ENCODE measurements around the gene MAT2B. TPM values are rescaled to one million over a fixed set of nuclear protein-coding genes. Genes with fewer than 3 reads are reported as not detected.

The MAT2B gene
- total RNA-seq, 1 experiment from 2014 or later = 72.5 TPM

- Histone ChIP-seq H3K4me1 (ENCODE audit: low read length) (no peaks in the 10 kb centered on the region), H3K9me2 (replicated peaks; ENCODE audit: insufficient read depth, low read length) (no peaks in the 10 kb centered on the region), H3K36me3 (ENCODE audit: insufficient read depth, low read length) (no peaks in the 10 kb centered on the region), H3K79me2 (ENCODE audit: low read length) (no peaks in the 10 kb centered on the region), H3K9me3 (ENCODE audit: low read length) (no peaks in the 10 kb centered on the region), H2AFZ (ENCODE audit: low read length) (no peak overlapping the region), H3K4me3 (ENCODE audit: low read length) (no peak overlapping the region), H3K9ac (ENCODE audit: low read length) (no peak overlapping the region), H4K20me1 (ENCODE audit: insufficient read depth, low read depth, low read length) (0 out of 2 replicates have a peak, but pooled peaks cover 4% of the 10 kb centered on the region), H3K4me2 (ENCODE audit: low read depth, low read length, poor library complexity, severe bottlenecking) (no peak overlapping the region), H3K27ac (ENCODE audit: low read length) (no peak overlapping the region), H3K27me3 (ENCODE audit: low read length) (no peaks in the 10 kb centered on the region)
- DNase-seq = no peak
Measured at GRCh38 chr5:163565492-163565891, 60.1 kb downstream of the MAT2B start.

- H3K4me3 ChIP-seq (ENCODE audit: low read length) = no peak overlapping the region
- 0 out of 2 replicates have a peak overlapping the region, but pooled peaks have one; percentile 18 for H2AFZ ChIP-seq (ENCODE audit: low read length)
- H3K4me1 ChIP-seq (ENCODE audit: low read length) = no peaks in the 10 kb centered on the region
- no peak for DNase-seq
- no peaks in the 10 kb centered on the region for H3K9me3 ChIP-seq (ENCODE audit: low read length)
- H3K27me3 ChIP-seq (ENCODE audit: low read length) = no peaks in the 10 kb centered on the region
- H3K79me2 ChIP-seq (ENCODE audit: low read length) = no peaks in the 10 kb centered on the region
- no peaks in the 10 kb centered on the region for H3K9me2 ChIP-seq (replicated peaks; ENCODE audit: insufficient read depth, low read length)
- H3K27ac ChIP-seq (ENCODE audit: low read length) = no peak overlapping the region
- 0 out of 2 replicates have a peak, but pooled peaks cover 4% of the 10 kb centered on the region for H4K20me1 ChIP-seq (ENCODE audit: insufficient read depth, low read depth, low read length)
- no peaks in the 10 kb centered on the region for H3K36me3 ChIP-seq (ENCODE audit: insufficient read depth, low read length)
- no peak overlapping the region for H3K9ac ChIP-seq (ENCODE audit: low read length)
- H3K4me2 ChIP-seq (ENCODE audit: low read depth, low read length, poor library complexity, severe bottlenecking) = no peak overlapping the region
Measured at GRCh38 chr5:163565931-163566608, 60.7 kb downstream of the MAT2B start.

GRCh38 chr5:163566678-163567077 lies 61.3 kb downstream of the MAT2B start:
- Histone ChIP-seq H4K20me1 (ENCODE audit: insufficient read depth, low read depth, low read length) (0 out of 2 replicates have a peak, but pooled peaks cover 4% of the 10 kb centered on the region), H3K27ac (ENCODE audit: low read length) (no peak overlapping the region), H2AFZ (ENCODE audit: low read length) (no peak overlapping the region), H3K36me3 (ENCODE audit: insufficient read depth, low read length) (no peaks in the 10 kb centered on the region), H3K9me2 (replicated peaks; ENCODE audit: insufficient read depth, low read length) (no peaks in the 10 kb centered on the region), H3K4me1 (ENCODE audit: low read length) (no peaks in the 10 kb centered on the region), H3K27me3 (ENCODE audit: low read length) (no peaks in the 10 kb centered on the region), H3K9me3 (ENCODE audit: low read length) (no peaks in the 10 kb centered on the region), H3K4me2 (ENCODE audit: low read depth, low read length, poor library complexity, severe bottlenecking) (no peak overlapping the region), H3K9ac (ENCODE audit: low read length) (no peak overlapping the region), H3K79me2 (ENCODE audit: low read length) (no peaks in the 10 kb centered on the region), H3K4me3 (ENCODE audit: low read length) (no peak overlapping the region)
- no peak for DNase-seq

GRCh38 chr5:163567811-163568210 lies 62.4 kb downstream of the MAT2B start:
- H3K9me2 ChIP-seq (replicated peaks; ENCODE audit: insufficient read depth, low read length) = no peaks in the 10 kb centered on the region
- no peak overlapping the region for H3K4me3 ChIP-seq (ENCODE audit: low read length)
- no peak overlapping the region for H2AFZ ChIP-seq (ENCODE audit: low read length)
- no peaks in the 10 kb centered on the region for H3K36me3 ChIP-seq (ENCODE audit: insufficient read depth, low read length)
- no peak overlapping the region for H3K9ac ChIP-seq (ENCODE audit: low read length)
- no peak for DNase-seq
- no peaks in the 10 kb centered on the region for H3K4me1 ChIP-seq (ENCODE audit: low read length)
- H4K20me1 ChIP-seq (ENCODE audit: insufficient read depth, low read depth, low read length) = 0 out of 2 replicates have a peak, but pooled peaks cover 4% of the 10 kb centered on the region
- H3K27me3 ChIP-seq (ENCODE audit: low read length) = no peaks in the 10 kb centered on the region
- H3K79me2 ChIP-seq (ENCODE audit: low read length) = no peaks in the 10 kb centered on the region
- H3K27ac ChIP-seq (ENCODE audit: low read length) = no peak overlapping the region
- H3K9me3 ChIP-seq (ENCODE audit: low read length) = no peaks in the 10 kb centered on the region
- no peak overlapping the region for H3K4me2 ChIP-seq (ENCODE audit: low read depth, low read length, poor library complexity, severe bottlenecking)

Other genes with a start within 250 kb of the MAT2B start
- gene CCNG1, start 68.0 kb upstream of the MAT2B start, total RNA-seq (2014; rRNA removed; shearing (Covaris generic); ENCODE audit: low replicate concordance) = 109 and 270 TPM in 2 replicates
- 15.5 and 29.4 TPM in 2 replicates for gene NUDCD2, start 45.5 kb upstream of the MAT2B start, total RNA-seq (2014; rRNA removed; shearing (Covaris generic); ENCODE audit: low replicate concordance)
- 37.6 and 80.5 TPM in 2 replicates for gene HMMR, start 45.0 kb upstream of the MAT2B start, total RNA-seq (2014; rRNA removed; shearing (Covaris generic); ENCODE audit: low replicate concordance)

Measured in Karpas-422 (cell line).